ENCODE data around the gene NDUFAF2.
A peak's percentile ranks its signal among the peaks of the same experiment; 100 is the strongest.

DNA sequence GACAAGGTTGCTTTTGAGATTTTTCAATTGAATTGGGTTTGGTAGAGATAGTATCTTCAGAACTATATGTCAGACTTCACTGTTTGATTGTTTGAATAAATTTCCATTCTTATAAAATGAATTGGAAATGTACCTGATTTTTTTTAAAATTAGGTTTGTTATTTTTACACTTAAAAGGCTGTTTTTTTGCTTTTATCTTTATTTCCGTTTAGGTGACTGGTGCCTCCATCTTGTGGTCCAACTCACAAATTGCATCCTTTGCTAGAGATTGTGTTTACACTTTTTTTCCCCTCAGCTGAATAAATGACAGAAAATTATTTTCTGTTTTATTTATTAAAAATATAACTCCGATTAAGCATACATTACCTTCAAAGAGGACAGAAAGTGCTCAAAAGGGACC lies 15.6 kb downstream of the NDUFAF2 start:
- no peak for TF ChIP-seq SRF (IDR thresholded peaks at IDR 0.05; ENCODE audit: low read depth, low read length)
- TF ChIP-seq POLR2A (IDR thresholded peaks at IDR 0.05; ENCODE audit: control extremely low read depth in 1 of 2, low read depth in 2 of 2, low read length in 2 of 2), result no peak
- TF ChIP-seq, protein P1, sequence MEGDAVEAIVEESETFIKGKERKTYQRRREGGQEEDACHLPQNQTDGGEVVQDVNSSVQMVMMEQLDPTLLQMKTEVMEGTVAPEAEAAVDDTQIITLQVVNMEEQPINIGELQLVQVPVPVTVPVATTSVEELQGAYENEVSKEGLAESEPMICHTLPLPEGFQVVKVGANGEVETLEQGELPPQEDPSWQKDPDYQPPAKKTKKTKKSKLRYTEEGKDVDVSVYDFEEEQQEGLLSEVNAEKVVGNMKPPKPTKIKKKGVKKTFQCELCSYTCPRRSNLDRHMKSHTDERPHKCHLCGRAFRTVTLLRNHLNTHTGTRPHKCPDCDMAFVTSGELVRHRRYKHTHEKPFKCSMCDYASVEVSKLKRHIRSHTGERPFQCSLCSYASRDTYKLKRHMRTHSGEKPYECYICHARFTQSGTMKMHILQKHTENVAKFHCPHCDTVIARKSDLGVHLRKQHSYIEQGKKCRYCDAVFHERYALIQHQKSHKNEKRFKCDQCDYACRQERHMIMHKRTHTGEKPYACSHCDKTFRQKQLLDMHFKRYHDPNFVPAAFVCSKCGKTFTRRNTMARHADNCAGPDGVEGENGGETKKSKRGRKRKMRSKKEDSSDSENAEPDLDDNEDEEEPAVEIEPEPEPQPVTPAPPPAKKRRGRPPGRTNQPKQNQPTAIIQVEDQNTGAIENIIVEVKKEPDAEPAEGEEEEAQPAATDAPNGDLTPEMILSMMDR (IDR thresholded peaks at IDR 0.05; ENCODE audit: control extremely low read depth in 1 of 3, insufficient read depth in 1 of 3, low read depth in 1 of 3, low read length in 3 of 3), result peak in 2 of 3 experiments; percentile 29 to 43; a peak in 2 of 4 replicates
- TF ChIP-seq EZH2 (IDR thresholded peaks at IDR 0.05; ENCODE audit: low read depth, low read length, severe bottlenecking), result no peak
- no peak for TF ChIP-seq ASH2L (IDR thresholded peaks at IDR 0.05; ENCODE audit: low read length)
- TF ChIP-seq, protein P2, sequence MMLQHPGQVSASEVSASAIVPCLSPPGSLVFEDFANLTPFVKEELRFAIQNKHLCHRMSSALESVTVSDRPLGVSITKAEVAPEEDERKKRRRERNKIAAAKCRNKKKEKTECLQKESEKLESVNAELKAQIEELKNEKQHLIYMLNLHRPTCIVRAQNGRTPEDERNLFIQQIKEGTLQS (IDR thresholded peaks at IDR 0.05; ENCODE audit: insufficient read depth, low read depth, low read length), result no peak
- TF ChIP-seq POLR2AphosphoS5 (IDR thresholded peaks at IDR 0.05; ENCODE audit: low read depth, low read length), result no peak
- no peak for TF ChIP-seq CHD2 (IDR thresholded peaks at IDR 0.05; ENCODE audit: low read length)
- no peak for TF ChIP-seq RFX5 (IDR thresholded peaks at IDR 0.05; ENCODE audit: borderline replicate concordance, low read depth, low read length)
